Measurements from ENCODE around the gene SDC3.

- TF ChIP-seq SIN3A (IDR thresholded peaks at IDR 0.05; ENCODE audit: borderline replicate concordance, insufficient read depth, low read length) (no peak), TAF1 (IDR thresholded peaks at IDR 0.05; ENCODE audit: borderline replicate concordance, insufficient read depth, low read length) (no peak), POLR2AphosphoS5 (IDR thresholded peaks at IDR 0.05; ENCODE audit: low read depth, low read length) (no peak), REST (IDR thresholded peaks at IDR 0.05; ENCODE audit: insufficient read depth in 1 of 2, low read depth in 2 of 2, low read length in 2 of 2) (no peak), FOXP2 (optimal IDR thresholded peaks at IDR 0.05; ENCODE audit: borderline replicate concordance, extremely low read depth, extremely low read length, insufficient read depth) (no peak)
Observed at GRCh38 chr1:30952098-30952497, 43.5 kb upstream of the SDC3 start.

Data from PFSK-1 (cell line).